Measurements from ENCODE around the gene MIGA2.

MIGA2 gene

DNA sequence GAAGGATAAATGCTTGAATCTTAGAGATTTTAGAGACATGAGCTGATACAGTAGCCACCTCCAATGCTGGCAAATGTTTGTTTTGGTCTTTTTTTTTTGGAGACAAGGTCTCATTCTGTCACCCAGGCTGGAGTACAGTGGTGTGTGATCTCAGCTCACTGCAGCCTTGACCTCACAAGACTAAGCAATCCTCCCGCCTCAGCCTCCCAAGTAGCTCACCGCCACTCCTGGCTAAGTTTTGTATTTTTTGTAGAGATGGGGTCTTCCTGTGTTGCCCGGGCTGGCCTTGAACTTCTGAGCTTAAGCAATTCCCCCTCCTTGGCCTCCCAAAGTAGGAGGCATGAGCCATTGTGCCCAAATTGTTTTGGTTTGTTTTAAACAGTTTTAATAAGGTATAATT lies 37.7 kb downstream of the MIGA2 start:
- no peak for DNase-seq (ENCODE audit: low spot score)
- no peaks in the 10 kb centered on the region for H3K27me3 ChIP-seq (ENCODE audit: insufficient read depth, poor library complexity, severe bottlenecking)
- H3K36me3 ChIP-seq (ENCODE audit: low read depth): no peaks in the 10 kb centered on the region
- TF ChIP-seq, protein P1, sequence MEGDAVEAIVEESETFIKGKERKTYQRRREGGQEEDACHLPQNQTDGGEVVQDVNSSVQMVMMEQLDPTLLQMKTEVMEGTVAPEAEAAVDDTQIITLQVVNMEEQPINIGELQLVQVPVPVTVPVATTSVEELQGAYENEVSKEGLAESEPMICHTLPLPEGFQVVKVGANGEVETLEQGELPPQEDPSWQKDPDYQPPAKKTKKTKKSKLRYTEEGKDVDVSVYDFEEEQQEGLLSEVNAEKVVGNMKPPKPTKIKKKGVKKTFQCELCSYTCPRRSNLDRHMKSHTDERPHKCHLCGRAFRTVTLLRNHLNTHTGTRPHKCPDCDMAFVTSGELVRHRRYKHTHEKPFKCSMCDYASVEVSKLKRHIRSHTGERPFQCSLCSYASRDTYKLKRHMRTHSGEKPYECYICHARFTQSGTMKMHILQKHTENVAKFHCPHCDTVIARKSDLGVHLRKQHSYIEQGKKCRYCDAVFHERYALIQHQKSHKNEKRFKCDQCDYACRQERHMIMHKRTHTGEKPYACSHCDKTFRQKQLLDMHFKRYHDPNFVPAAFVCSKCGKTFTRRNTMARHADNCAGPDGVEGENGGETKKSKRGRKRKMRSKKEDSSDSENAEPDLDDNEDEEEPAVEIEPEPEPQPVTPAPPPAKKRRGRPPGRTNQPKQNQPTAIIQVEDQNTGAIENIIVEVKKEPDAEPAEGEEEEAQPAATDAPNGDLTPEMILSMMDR (IDR thresholded peaks at IDR 0.05; ENCODE audit: poor library complexity, severe bottlenecking): no peak
- H3K27ac ChIP-seq (ENCODE audit: poor library complexity, severe bottlenecking): no peak overlapping the region
- H3K9me3 ChIP-seq (ENCODE audit: severe bottlenecking): no peaks in the 10 kb centered on the region
- H3K4me1 ChIP-seq (ENCODE audit: insufficient read depth, poor library complexity, severe bottlenecking): no peaks in the 10 kb centered on the region
- no peak overlapping the region for H3K4me3 ChIP-seq (ENCODE audit: severe bottlenecking)
- no peak for ATAC-seq (ENCODE audit: low read depth)

- ATAC-seq (ENCODE audit: low read depth): no peak
- no peak overlapping the region for H3K27ac ChIP-seq (ENCODE audit: poor library complexity, severe bottlenecking)
- no peaks in the 10 kb centered on the region for H3K36me3 ChIP-seq (ENCODE audit: low read depth)
Observed at GRCh38 chr9:129075996-129076639, 39.7 kb downstream of the MIGA2 start.

GRCh38 chr9:129076640-129077037 lies 40.2 kb downstream of the MIGA2 start:
- ATAC-seq (ENCODE audit: low read depth) (no peak), DNase-seq (ENCODE audit: low spot score) (no peak)
- H3K9me3 ChIP-seq (ENCODE audit: severe bottlenecking): no peaks in the 10 kb centered on the region
- TF ChIP-seq, protein P1 (IDR thresholded peaks at IDR 0.05; ENCODE audit: poor library complexity, severe bottlenecking): no peak
- H3K36me3 ChIP-seq (ENCODE audit: low read depth): no peaks in the 10 kb centered on the region
- H3K4me3 ChIP-seq (ENCODE audit: severe bottlenecking): no peak overlapping the region
- H3K4me1 ChIP-seq (ENCODE audit: insufficient read depth, poor library complexity, severe bottlenecking): peaks cover 5% of the 10 kb centered on the region
- no peaks in the 10 kb centered on the region for H3K27me3 ChIP-seq (ENCODE audit: insufficient read depth, poor library complexity, severe bottlenecking)
- no peak overlapping the region for H3K27ac ChIP-seq (ENCODE audit: poor library complexity, severe bottlenecking)

More at GRCh38 chr9:129075996-129076639, 39.7 kb downstream of the MIGA2 start:
- Histone ChIP-seq H3K4me1 (ENCODE audit: insufficient read depth, poor library complexity, severe bottlenecking) (peaks cover 5% of the 10 kb centered on the region), H3K4me3 (ENCODE audit: severe bottlenecking) (no peak overlapping the region), H3K9me3 (ENCODE audit: severe bottlenecking) (no peaks in the 10 kb centered on the region), H3K27me3 (ENCODE audit: insufficient read depth, poor library complexity, severe bottlenecking) (no peaks in the 10 kb centered on the region)
- TF ChIP-seq, protein P1 (IDR thresholded peaks at IDR 0.05; ENCODE audit: poor library complexity, severe bottlenecking): no peak
- DNase-seq (ENCODE audit: low spot score): no peak

DNA sequence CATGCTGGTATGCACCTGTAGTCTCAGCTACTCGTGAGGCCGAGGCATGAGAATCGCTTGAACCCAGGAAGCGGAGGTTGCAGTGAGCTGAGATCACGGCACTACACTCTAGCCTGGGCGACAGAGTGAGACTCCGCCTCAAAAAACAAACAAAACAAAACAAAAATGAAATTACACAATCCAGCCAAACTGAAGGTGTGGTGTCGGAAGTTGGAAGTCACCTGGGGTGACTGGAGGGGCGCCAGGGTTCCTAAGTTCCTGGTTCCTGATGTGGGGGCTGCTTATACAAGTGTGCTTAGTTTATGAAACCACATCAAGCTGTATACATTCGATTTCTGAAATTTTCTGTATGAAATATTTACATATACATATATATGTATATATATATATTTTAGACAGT lies 40.8 kb downstream of the MIGA2 start:
- Histone ChIP-seq H3K36me3 (ENCODE audit: low read depth) (no peaks in the 10 kb centered on the region), H3K27me3 (ENCODE audit: insufficient read depth, poor library complexity, severe bottlenecking) (no peaks in the 10 kb centered on the region), H3K4me3 (ENCODE audit: severe bottlenecking) (no peak overlapping the region), H3K27ac (ENCODE audit: poor library complexity, severe bottlenecking) (no peak overlapping the region), H3K4me1 (ENCODE audit: insufficient read depth, poor library complexity, severe bottlenecking) (peaks cover 5% of the 10 kb centered on the region), H3K9me3 (ENCODE audit: severe bottlenecking) (no peaks in the 10 kb centered on the region)
- ATAC-seq (ENCODE audit: low read depth) (no peak), DNase-seq (ENCODE audit: low spot score) (no peak)
- TF ChIP-seq, protein P1 (IDR thresholded peaks at IDR 0.05; ENCODE audit: poor library complexity, severe bottlenecking): no peak
